ENCODE results near the gene CRABP1.

The CRABP1 gene

GRCh38 chr15:78311292-78311691, 28.9 kb upstream of the CRABP1 start:
- DNase-seq (ENCODE audit: low spot score): no peak
- TF ChIP-seq, protein P1, sequence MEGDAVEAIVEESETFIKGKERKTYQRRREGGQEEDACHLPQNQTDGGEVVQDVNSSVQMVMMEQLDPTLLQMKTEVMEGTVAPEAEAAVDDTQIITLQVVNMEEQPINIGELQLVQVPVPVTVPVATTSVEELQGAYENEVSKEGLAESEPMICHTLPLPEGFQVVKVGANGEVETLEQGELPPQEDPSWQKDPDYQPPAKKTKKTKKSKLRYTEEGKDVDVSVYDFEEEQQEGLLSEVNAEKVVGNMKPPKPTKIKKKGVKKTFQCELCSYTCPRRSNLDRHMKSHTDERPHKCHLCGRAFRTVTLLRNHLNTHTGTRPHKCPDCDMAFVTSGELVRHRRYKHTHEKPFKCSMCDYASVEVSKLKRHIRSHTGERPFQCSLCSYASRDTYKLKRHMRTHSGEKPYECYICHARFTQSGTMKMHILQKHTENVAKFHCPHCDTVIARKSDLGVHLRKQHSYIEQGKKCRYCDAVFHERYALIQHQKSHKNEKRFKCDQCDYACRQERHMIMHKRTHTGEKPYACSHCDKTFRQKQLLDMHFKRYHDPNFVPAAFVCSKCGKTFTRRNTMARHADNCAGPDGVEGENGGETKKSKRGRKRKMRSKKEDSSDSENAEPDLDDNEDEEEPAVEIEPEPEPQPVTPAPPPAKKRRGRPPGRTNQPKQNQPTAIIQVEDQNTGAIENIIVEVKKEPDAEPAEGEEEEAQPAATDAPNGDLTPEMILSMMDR (IDR thresholded peaks at IDR 0.05; ENCODE audit: borderline replicate concordance, control extremely low read depth, extremely low read depth, insufficient read depth, missing control alignments): no peak
- in situ Hi-C loops (cut with MboI; ENCODE audit: low sequenced_read_pairs, unreplicated experiment): loop anchor here (10.0 to 25.0 kb wide), 2 partner anchors 114 to 401 kb away; no protein-coding TSS in a partner anchor

GRCh38 chr15:78312536-78312935, 27.6 kb upstream of the CRABP1 start:
- in situ Hi-C loops (cut with MboI; ENCODE audit: low sequenced_read_pairs, unreplicated experiment): loop anchor here (10.0 to 25.0 kb wide), 2 partner anchors 112 to 400 kb away; no protein-coding TSS in a partner anchor
- no peak for DNase-seq (ENCODE audit: low spot score)
- TF ChIP-seq, protein P1 (IDR thresholded peaks at IDR 0.05; ENCODE audit: borderline replicate concordance, control extremely low read depth, extremely low read depth, insufficient read depth, missing control alignments): no peak

GRCh38 chr15:78312957-78313356, 27.2 kb upstream of the CRABP1 start:
- no peak for DNase-seq (ENCODE audit: low spot score)
- in situ Hi-C loops (cut with MboI; ENCODE audit: low sequenced_read_pairs, unreplicated experiment): loop anchor here (10.0 to 25.0 kb wide), 2 partner anchors 112 to 399 kb away; no protein-coding TSS in a partner anchor
- TF ChIP-seq, protein P1 (IDR thresholded peaks at IDR 0.05; ENCODE audit: borderline replicate concordance, control extremely low read depth, extremely low read depth, insufficient read depth, missing control alignments): no peak

GRCh38 chr15:78313383-78313782, 26.8 kb upstream of the CRABP1 start:
- TF ChIP-seq, protein P1 (IDR thresholded peaks at IDR 0.05; ENCODE audit: borderline replicate concordance, control extremely low read depth, extremely low read depth, insufficient read depth, missing control alignments): no peak
- in situ Hi-C loops (cut with MboI; ENCODE audit: low sequenced_read_pairs, unreplicated experiment): loop anchor here (10.0 to 25.0 kb wide), 2 partner anchors 111 to 399 kb away; no protein-coding TSS in a partner anchor
- no peak for DNase-seq (ENCODE audit: low spot score)

GRCh38 chr15:78314181-78314581, 26.0 kb upstream of the CRABP1 start:
- DNase-seq (ENCODE audit: low spot score): no peak
- in situ Hi-C loops (cut with MboI; ENCODE audit: low sequenced_read_pairs, unreplicated experiment): loop anchor here (10.0 to 25.0 kb wide), 2 partner anchors 111 to 398 kb away; no protein-coding TSS in a partner anchor
- TF ChIP-seq, protein P1 (IDR thresholded peaks at IDR 0.05; ENCODE audit: borderline replicate concordance, control extremely low read depth, extremely low read depth, insufficient read depth, missing control alignments): no peak

DNA sequence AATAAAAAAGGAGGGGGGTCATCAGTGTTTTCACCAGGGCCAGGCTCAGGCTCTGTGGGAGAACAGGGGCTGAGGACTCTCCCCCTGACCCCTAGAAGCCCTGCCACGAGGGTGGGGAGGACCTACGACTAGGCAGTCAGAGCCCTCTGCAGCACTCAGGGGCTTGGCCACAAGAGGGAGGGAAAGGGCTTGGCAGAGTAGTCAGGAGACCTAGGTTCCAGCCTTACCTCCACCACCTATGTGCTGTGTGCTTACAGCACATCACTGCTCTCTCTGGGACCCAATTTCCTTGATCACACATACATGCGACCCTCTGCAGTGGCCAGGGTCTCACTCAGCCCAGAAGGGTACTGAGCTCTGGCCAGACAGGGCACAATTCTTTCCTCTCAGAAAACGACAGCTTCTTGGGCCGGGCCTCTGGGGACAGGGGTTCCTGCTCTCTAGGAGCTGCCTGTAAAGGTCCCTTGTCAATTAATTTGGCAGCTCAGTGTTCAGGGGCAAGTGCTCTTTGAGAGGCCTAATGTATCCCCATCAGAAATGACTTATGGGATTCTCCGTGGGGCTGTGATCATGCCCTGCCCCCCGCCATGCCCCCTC, 24.4 kb upstream of the CRABP1 start:
- peak; percentile 56 for DNase-seq (ENCODE audit: low spot score)
- in situ Hi-C loops (cut with MboI; ENCODE audit: low sequenced_read_pairs, unreplicated experiment): loop anchor here (10.0 to 25.0 kb wide), 2 partner anchors 109 to 397 kb away; no protein-coding TSS in a partner anchor
- TF ChIP-seq, protein P1 (IDR thresholded peaks at IDR 0.05; ENCODE audit: borderline replicate concordance, control extremely low read depth, extremely low read depth, insufficient read depth, missing control alignments): no peak

Data from GM13976 (cell line).